ENCODE results near the gene CDKN2B-AS1.

DNA sequence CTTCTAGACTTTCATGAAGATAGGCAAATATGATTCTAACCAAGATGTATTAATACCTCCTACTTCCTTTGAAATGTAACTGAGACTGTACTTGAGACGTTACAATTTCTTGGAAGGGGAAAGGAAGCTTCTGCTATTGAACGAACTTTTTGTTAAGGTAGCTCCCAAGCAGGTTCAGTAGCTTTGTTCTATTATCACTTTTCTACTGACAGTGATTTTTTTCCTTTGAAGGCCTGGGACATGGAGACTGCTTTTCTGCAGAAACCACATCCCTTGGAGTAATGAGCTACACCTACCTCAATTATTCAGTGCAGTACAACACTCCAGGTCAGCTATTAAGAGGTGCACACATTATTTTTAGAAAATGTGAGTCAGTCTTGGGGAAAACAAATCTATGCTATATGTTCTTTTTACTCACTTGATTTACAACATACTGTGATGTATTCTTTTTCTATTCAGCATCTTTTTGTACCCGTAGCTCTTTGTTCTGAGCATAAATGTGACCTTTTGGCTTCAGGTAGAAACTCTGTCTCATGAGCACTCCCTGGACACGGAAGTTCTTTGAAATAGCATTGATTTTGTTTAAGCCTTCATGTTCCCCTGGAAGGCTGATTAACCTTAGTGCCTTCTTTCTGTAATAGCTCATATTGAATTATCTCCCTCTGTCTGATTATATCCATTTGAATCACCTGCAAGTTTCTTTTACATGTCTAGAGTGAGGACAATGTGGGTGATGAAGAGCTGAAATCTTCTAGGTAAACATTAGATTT lies 71.0 kb downstream of the CDKN2B-AS1 start:
- TF ChIP-seq, protein P1, sequence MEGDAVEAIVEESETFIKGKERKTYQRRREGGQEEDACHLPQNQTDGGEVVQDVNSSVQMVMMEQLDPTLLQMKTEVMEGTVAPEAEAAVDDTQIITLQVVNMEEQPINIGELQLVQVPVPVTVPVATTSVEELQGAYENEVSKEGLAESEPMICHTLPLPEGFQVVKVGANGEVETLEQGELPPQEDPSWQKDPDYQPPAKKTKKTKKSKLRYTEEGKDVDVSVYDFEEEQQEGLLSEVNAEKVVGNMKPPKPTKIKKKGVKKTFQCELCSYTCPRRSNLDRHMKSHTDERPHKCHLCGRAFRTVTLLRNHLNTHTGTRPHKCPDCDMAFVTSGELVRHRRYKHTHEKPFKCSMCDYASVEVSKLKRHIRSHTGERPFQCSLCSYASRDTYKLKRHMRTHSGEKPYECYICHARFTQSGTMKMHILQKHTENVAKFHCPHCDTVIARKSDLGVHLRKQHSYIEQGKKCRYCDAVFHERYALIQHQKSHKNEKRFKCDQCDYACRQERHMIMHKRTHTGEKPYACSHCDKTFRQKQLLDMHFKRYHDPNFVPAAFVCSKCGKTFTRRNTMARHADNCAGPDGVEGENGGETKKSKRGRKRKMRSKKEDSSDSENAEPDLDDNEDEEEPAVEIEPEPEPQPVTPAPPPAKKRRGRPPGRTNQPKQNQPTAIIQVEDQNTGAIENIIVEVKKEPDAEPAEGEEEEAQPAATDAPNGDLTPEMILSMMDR (IDR thresholded peaks at IDR 0.05) = no peak
- TF ChIP-seq EZH2 (IDR thresholded peaks at IDR 0.05; ENCODE audit: borderline replicate concordance, insufficient read depth, low read depth, low read length, poor library complexity, severe bottlenecking) = no peak
